ENCODE data around the gene NIPAL4. TPM values are rescaled to one million over a fixed set of nuclear protein-coding genes. Genes with fewer than 3 reads are reported as not detected.
"Not testable (repeated sequence)": the region's sequence is repeated elsewhere in the genome, so short reads cannot be mapped to it uniquely, and the experiment has no call there.

The NIPAL4 gene
- 0.67 TPM in 1 of 2 replicates, not detected in the other for total RNA-seq (2014; rRNA removed; shearing (Covaris generic))
- polyA plus RNA-seq (2015; cell fraction: cytosol; rRNA removed) = 0.20 and 0.21 TPM in 2 replicates
- polyA plus RNA-seq (2015; cell fraction: nucleus; rRNA removed) = not detected in 2 replicates

DNA sequence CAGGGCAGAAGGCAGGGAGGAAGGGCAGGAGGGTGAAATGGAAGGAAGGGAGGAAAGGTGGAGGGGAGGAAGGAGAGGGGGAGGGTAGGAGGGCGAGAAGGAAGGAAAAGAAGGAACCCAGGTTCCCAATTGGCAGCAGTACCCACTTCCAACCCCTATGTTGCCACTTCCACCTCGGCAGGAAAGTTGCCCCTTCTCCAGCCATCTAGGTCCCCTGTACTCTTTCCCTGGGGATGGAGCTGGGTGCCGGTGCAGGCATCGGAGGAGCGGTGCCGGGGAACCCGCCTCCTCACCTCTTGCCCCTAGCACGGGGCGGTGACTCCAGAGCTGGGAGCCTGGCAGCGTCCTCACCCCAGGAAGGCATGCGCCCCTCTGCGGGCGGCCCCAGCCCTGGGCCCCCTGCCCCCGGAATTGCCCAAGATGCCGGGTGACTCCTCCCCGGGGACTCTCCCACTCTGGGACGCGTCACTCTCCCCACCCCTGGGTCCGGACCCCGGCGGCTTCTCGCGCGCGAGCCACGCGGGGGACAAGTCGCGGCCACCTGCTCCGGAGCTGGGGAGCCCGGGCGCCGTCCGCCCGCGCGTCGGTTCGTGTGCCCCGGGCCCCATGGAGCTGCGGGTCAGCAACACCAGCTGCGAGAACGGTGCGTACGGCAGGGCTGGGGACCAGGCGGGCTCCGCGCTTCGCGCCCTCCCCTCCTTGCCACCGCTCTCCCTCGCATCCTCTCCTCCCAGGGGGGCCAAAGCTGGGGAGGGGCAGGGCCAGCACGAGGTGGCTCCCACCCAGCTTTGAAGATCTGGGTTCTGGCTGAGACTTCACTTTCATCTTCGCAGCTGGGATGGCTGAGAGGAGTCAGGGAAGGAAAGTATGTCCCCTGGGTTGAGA lies at the start of gene NIPAL4:
TSS of gene NIPAL4 (plus strand) at position 499 of the 885 bp plus-strand sequence. CDS start at position 607, 108 bp downstream.
- DNase-seq (ENCODE audit: low read depth, low spot score) = no peak
- in situ Hi-C loops (cut with HindIII; ENCODE audit: low pct_unique_long_range_greater_than_20kb, low sequenced_read_pairs) = no loop called here

DNA sequence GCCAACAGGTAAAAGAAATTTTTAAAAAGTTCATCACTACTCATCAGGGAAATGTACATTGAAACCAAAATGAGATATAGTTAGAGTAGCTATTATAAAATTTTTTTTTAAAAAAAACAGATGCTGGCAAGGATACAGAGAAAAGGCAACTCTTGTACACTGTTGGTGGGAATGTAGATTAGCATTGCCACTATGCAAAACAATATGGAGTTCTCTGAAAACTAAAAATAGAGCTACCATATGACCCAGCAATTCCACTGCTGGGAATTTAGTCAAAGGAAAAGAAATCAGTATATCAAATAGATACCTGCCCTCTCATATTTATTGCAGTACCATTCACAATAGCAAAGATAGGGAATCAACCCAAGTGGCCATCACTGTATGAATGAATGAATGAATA lies 44.2 kb upstream of the NIPAL4 start:
- no peak for DNase-seq (ENCODE audit: low read depth, low spot score)
- in situ Hi-C loops (cut with HindIII; ENCODE audit: low pct_unique_long_range_greater_than_20kb, low sequenced_read_pairs) = no loop called here

DNA sequence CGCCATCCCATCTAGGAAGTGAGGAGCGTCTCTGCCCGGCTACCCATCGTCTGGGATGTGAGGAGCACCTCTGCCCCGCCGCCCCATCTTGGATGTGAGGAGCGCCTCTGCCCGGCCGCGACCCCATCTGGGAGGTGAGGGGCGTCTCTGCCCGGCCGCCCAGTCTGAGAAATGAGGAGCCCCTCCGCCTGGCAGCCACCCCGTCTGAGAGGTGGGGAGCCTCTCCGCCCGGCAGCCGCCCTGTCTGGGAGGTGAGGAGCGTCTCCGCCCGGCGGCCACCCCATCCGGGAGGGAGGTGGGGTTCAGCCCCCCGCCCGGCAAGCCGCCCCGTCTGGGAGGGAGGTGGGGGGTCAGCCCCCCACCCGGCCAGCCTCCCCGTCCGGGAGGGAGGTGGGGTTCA lies 40.5 kb upstream of the NIPAL4 start:
- in situ Hi-C loops (cut with HindIII; ENCODE audit: low pct_unique_long_range_greater_than_20kb, low sequenced_read_pairs); DNase-seq (ENCODE audit: low read depth, low spot score): not testable (repeated sequence)

DNA sequence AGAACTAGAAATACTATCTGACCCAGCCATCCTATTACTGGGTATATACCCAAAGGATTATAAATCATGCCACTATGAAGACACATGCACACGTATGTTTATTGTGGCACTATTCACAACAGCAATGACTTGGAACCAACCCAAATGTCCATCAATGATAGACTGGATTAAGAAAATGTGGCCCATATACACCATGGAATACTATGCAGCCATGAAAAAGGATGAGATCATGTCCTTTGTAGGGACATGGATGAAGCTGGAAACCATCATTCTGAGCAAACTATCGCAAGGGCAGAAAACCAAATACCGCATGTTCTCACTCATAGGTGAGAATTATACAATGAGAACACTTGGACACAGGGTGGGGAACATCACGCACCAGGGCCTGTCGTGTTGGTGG lies 30.1 kb upstream of the NIPAL4 start:
- in situ Hi-C loops (cut with HindIII; ENCODE audit: low pct_unique_long_range_greater_than_20kb, low sequenced_read_pairs); DNase-seq (ENCODE audit: low read depth, low spot score): not testable (repeated sequence)

DNA sequence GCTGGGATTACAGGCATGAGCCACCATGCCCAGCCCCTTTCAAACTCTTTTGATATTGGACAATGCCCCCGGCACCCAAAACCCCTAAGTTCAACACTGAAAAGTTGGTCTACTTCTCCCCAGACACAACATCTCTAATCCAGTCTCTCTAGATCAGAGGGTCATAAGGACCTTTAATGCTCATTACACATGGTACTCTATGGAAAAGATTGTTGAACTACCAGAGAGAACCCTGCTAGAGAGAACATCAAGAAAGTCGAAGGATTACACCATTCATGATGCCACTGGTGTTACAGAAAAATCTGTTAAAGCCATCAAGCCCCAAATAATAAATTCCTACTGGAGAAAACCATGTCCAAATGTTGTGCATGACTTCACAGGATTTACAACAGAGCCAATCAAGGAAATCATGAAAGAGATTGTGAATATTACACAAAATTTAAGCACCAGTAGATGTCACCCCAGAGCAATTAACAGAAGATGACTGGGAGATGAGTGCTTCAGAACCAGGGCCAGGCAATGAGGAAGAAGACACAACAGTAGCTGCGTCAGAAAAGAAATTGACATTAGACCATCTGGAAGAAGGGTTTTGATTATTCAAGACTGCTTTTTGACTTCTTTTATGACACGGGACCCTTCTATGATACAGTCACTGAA lies 28.3 kb upstream of the NIPAL4 start:
- in situ Hi-C loops (cut with HindIII; ENCODE audit: low pct_unique_long_range_greater_than_20kb, low sequenced_read_pairs) = no loop called here
- DNase-seq (ENCODE audit: low read depth, low spot score) = peak; percentile 72

DNA sequence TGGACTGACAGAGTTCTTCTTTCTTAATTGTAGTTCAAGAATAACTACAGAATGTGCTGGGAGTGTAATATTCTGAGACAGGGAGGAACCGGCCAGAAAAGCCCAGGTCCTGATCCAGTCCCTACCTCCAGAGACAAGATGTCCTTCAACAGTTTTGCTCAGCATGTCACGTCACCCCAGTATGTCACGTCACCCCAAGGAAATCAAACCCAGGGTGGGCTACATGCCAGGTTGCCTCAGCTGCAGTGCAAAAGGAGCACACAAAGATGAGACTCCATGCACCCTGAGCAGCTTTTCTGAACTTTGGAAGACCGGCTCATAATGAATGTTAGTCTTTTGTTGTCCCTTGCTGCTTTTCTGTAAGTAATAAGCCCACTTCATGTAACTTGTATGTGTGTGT lies 25.9 kb upstream of the NIPAL4 start:
- in situ Hi-C loops (cut with HindIII; ENCODE audit: low pct_unique_long_range_greater_than_20kb, low sequenced_read_pairs) = no loop called here
- DNase-seq (ENCODE audit: low read depth, low spot score) = no peak

DNA sequence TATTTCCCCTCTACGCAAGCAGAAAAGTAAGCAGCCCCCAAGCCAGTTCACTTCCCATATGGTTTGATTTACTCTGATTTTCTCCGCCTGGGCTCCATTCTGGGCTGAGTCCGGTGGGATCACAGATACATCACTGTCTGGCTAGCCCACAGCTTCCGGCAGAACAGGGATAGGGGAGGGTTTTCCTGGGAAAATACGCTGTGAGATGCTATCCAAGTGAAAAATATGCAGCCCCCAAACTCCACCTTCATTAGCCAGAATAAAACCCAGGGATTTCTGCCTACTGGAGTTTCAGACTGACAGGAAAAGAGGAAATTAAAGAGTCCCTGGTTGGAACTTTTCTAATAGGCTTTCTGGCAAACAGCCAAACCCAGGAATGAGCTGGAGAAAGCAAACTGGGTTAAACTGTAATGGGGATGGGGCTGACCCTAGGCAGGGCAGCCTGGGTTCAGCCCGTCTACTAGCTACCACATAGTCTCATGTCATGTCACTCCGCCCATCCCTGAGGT lies 16.9 kb upstream of the NIPAL4 start:
- DNase-seq (ENCODE audit: low read depth, low spot score) = no peak
- in situ Hi-C loops (cut with HindIII; ENCODE audit: low pct_unique_long_range_greater_than_20kb, low sequenced_read_pairs) = no loop called here

DNA sequence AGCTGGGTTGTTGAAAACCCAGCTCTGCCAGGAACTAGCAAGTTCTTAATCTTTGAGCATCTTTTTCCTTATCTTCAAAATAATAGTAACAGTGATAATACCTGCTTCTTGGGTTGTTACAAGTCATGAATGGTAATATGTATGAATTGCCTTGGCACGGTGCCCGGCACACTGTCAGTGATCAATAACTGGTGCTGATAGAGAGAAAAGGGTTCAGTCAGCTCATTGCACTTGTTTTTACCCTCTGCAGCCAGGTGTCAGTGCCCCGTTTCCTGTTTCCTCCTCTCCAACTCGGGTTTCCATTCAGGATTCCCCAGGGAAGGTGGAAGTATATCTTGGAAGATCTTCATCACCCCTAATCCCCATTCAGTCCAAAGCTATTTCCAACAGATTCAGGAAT lies 15.8 kb upstream of the NIPAL4 start:
- no peak for DNase-seq (ENCODE audit: low read depth, low spot score)
- in situ Hi-C loops (cut with HindIII; ENCODE audit: low pct_unique_long_range_greater_than_20kb, low sequenced_read_pairs) = no loop called here

DNA sequence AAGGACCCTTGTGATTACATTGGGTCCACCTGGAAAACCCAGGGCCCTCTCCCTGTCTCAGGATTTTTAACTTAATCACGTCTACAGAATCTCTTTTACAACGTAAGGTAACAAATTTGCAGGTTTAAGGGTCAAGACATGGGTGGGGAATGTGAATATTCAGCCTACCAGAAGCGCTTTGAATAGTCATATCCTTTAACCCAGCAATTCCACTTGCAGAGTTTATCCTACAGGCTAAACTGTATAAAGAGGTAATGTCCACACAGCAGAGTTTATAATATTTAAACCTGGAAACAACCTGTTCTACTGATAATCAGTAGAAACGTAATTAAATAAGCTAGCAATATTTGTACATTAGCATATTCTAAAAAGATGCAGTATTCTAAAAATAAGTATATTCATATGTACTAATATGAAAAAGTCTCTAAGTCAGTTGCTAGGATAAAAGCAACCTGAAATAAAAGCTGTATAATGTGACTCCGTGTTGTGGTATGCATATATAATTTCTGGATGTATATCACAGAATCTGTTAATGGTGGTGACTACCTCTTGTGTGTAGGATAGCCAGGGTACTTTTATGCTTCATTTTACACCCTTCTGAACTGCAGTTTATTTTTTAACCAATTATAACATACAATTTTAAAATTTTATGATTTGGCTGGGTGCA lies 14.1 kb upstream of the NIPAL4 start:
- no peak for DNase-seq (ENCODE audit: low read depth, low spot score)
- in situ Hi-C loops (cut with HindIII; ENCODE audit: low pct_unique_long_range_greater_than_20kb, low sequenced_read_pairs) = no loop called here

DNA sequence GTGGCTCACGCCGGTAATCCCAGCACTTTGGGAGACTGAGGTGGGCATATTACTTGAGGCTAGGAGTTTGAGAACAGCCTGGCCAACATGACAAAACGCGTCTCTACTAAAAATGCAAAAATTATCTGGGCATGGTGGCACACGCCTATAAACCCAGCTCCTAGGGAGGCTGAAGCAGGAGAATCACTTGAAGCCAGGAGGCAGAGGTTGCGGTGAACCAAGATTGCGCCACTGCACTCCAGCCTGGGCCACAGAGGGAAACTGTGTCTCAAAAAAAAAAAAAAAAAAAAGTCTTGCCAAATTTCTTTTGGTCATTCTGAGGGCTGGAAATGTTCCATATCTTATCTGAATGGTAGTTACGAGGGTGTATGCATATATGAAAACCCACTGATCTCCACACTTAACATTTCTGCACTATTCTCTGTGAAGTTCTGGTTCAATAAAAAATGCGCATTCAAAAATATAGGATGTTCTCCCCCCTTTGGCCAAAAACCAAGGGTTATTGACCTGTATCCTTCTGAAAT lies 13.5 kb upstream of the NIPAL4 start:
- DNase-seq (ENCODE audit: low read depth, low spot score) = no peak
- in situ Hi-C loops (cut with HindIII; ENCODE audit: low pct_unique_long_range_greater_than_20kb, low sequenced_read_pairs) = no loop called here

DNA sequence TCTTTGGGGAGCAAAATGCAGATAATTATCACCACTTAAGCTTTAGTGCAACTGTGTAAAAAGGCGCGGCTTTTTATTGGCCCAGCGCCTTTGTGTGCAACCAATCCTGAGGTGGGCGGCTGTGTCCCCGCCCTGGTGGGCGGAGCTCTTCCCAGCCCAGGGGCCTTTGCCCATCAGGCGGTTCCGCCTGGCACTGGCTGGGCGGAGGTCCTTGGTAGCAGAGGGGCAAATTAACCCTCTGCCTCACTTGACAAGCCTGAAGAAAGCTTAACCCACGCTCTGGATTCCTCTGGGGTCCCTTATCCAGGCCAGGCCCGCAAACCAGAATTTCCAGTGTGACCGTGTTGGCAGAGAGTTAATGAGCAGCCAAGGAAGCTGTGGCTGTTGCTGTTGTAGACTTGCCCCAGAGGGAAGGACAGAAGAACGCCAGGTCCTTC lies 12.8 kb upstream of the NIPAL4 start:
- DNase-seq (ENCODE audit: low read depth, low spot score) = no peak
- in situ Hi-C loops (cut with HindIII; ENCODE audit: low pct_unique_long_range_greater_than_20kb, low sequenced_read_pairs) = no loop called here

DNA sequence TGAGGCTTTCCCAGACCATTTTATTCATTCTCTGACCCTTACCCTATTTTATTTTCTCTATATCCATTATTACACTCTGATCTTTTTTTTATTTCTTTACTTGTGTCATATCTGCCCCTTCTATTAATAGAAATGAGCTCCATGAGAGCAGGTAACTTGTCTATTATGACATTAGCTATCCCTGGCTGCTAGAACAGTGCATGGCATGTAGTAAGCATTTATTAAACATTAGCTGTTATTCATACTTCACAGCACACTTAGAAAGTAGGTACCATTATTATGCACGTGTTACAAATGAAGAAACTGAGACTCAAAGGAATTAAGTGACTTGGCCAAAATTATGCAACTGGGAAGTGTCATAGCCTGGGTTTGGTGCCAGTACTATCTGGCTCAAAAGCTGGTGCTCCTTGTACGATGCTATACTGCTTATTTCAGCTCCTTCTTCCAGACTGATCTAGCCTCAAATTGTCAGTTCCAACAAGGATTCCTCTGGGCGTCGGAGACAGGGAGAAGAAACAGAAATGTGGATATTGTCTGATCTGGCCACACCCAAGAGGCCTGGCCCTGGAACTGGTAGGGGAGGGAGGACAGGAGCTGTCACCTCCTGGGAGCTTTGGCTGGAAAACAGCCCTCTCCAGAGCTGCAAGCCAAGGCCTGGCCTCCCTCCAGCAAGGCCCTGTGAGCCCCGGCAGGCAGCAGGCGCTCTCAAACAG lies 10.8 kb upstream of the NIPAL4 start:
- in situ Hi-C loops (cut with HindIII; ENCODE audit: low pct_unique_long_range_greater_than_20kb, low sequenced_read_pairs) = no loop called here
- DNase-seq (ENCODE audit: low read depth, low spot score) = no peak

DNA sequence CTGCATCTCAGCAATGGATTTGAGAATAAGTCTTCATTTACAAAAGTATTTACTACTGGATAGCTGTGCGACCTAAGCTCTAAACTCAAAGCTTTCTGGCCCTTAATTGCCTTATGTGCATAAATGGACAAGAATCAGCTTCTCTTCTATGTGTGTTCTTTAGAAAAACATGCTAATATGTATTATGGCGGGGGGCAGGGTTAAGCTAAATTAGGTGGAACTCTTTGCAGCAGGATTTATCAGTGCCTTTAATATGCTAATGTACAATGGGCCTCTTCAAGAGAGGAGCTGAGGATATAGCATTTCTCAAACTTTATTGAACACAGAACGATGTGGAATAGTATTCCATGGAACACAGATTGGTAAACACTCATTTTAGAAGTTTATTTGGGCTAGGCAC lies 10.0 kb upstream of the NIPAL4 start:
- in situ Hi-C loops (cut with HindIII; ENCODE audit: low pct_unique_long_range_greater_than_20kb, low sequenced_read_pairs) = no loop called here

DNA sequence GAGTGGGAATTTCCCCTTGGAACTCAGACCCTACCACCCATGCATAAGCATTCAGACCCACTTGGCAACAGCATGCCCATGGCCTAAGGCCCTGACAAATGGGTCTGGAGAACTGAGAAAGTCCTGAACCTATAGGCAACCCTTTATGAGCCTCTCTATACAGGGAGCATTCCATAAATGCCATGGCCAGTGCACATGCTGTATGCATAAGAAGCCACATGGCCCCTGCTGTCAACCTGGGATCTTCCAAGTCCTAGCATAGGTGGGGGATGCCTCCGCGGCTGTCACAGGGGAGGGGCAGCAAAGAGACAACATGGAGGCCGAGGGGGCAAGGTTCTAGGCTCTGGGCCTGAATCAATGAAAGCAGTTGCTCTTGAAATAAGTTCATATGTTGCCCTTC lies 8.2 kb upstream of the NIPAL4 start:
- in situ Hi-C loops (cut with HindIII; ENCODE audit: low pct_unique_long_range_greater_than_20kb, low sequenced_read_pairs) = no loop called here
- DNase-seq (ENCODE audit: low read depth, low spot score) = peak; percentile 20

More for the DNA sequence above, 10.0 kb upstream of the NIPAL4 start:
- no peak for DNase-seq (ENCODE audit: low read depth, low spot score)

DNA sequence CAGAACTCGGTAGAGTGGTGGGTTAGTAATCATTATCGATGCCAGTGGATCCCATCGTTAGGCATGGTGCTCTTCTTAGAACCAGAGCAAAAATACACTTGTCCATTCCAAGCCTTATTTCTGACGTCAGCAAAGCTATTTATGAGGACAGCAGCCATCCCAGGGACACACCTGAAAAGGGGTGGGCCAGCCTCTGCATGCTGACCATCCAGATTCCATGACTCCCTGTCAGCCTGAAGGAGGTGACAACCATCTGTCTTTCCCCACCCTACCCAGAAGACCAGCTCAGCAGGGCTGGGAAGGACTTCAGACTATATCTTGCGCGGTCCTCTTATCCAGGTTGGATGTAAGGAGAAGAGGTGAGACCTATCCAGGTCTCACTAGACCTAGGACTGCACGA lies 5.7 kb upstream of the NIPAL4 start:
- no peak for DNase-seq (ENCODE audit: low read depth, low spot score)

DNA sequence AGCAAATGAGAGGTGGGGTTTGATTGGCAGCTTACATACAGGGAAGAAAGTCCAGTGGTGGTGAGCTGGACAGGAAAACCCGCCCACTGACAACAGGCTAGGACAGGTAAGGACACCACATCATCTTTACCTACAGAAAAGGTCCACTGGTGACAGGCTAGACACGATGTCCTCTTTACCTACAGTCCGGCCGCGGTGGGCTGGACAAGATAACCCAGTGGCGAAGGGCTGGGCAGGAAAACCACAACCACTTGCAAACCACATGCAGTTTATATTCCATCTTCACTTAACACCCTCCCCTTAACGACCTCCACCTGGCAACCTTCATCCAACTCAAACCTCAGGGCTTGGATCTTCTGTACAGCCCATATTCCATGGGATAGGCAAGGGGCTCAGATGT lies 5.0 kb upstream of the NIPAL4 start:
- DNase-seq (ENCODE audit: low read depth, low spot score) = no peak
- in situ Hi-C loops (cut with HindIII; ENCODE audit: low pct_unique_long_range_greater_than_20kb, low sequenced_read_pairs) = no loop called here

More for the DNA sequence above, 5.7 kb upstream of the NIPAL4 start:
- in situ Hi-C loops (cut with HindIII; ENCODE audit: low pct_unique_long_range_greater_than_20kb, low sequenced_read_pairs) = no loop called here

DNA sequence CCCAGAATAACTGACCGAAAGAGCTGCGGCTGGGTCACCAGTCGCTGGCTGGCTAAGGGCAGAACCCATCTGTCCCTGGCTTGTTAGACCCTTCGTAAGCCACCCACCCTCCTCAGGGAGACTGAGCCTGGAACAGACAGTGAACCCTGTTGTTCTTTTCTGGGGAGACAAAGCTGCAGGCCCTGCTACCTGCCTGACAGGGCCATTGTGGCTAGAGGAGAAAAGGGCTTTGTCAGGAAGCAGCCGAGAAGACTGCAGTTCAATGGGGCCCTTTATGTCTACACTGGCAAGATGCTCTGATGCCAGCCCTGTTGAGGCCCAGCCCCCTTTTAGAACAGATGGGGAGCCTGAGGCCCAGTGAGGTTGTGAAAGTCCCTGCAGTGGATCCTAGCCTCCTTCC lies 3.7 kb upstream of the NIPAL4 start:
- DNase-seq (ENCODE audit: low read depth, low spot score) = peak; percentile 87
- in situ Hi-C loops (cut with HindIII; ENCODE audit: low pct_unique_long_range_greater_than_20kb, low sequenced_read_pairs) = no loop called here
